Choroid plexus epithelial cell (primary cell): ENCODE results near the gene FOXO6.
"Not testable (repeated sequence)": the region's sequence is repeated elsewhere in the genome, so short reads cannot be mapped to it uniquely, and the experiment has no call there.

Source experiments
- DNase-seq: peaks from one replicate; pipeline ENCODE4 v3.0.0-alpha.2; 2010; ENCODE audit warnings: low read depth
- H3K4me3 ChIP-seq: 2 replicates; pipeline ENCODE4 v1.5.1; 2011; ENCODE audit warnings: low read depth, mild to moderate bottlenecking, control low read depth, low read length, moderate library complexity
- TF ChIP-seq, protein P1 (sequence below): conservative IDR thresholded peaks from 2 replicates; pipeline ENCODE4 v1.5.1; 2011; ENCODE audit warnings: low read depth, mild to moderate bottlenecking, control low read depth, inconsistent platforms, low read length, moderate library complexity

The FOXO6 gene

DNA sequence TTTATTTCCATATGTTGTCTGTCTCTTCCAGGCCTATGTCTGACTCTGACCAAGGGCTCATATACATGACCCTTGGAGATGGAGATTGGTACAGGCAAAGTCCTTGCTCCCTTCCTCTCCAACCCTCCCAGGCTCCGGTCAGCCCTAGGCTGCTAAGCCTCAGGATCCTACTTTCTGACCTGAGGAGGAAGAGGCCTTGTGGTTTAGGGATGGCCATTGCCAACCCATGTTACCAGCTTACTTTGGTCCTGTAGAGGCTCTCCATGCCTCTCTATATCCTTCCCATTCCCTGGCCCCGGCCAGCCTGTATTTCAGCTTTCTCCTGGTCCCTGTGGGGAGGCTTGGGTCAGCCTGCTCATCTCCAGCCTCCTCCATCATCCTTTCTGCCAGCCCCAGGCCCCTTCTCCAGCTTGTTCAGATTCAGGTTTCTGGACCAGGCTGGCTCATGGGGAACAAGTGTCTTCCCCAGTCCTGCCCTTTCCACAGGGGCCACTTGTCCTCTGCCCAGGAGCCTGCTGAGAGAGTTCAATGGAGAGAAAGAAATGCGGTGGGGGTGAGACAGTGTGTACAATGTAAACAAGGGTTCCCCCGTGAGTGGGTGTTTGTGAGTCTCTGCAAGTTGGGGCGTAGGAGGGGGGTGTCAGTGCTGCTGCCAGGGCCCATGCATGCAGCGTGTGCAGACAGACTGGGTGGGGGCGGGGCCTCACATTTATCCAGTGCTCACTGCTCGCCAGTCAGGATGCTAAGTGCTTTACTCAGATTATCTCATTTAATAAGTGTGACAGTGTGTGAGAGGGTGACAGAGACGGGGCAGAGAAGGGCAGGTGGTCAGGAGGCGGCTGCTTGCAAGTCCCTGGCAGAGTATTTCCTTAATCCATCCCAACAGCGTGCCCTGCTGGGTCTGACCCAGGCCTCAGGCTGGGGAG is 31.3 kb upstream of the FOXO6 start:
- no peak overlapping the region for H3K4me3 ChIP-seq
- DNase-seq = no peak
- TF ChIP-seq, protein P1, sequence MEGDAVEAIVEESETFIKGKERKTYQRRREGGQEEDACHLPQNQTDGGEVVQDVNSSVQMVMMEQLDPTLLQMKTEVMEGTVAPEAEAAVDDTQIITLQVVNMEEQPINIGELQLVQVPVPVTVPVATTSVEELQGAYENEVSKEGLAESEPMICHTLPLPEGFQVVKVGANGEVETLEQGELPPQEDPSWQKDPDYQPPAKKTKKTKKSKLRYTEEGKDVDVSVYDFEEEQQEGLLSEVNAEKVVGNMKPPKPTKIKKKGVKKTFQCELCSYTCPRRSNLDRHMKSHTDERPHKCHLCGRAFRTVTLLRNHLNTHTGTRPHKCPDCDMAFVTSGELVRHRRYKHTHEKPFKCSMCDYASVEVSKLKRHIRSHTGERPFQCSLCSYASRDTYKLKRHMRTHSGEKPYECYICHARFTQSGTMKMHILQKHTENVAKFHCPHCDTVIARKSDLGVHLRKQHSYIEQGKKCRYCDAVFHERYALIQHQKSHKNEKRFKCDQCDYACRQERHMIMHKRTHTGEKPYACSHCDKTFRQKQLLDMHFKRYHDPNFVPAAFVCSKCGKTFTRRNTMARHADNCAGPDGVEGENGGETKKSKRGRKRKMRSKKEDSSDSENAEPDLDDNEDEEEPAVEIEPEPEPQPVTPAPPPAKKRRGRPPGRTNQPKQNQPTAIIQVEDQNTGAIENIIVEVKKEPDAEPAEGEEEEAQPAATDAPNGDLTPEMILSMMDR = no peak

DNA sequence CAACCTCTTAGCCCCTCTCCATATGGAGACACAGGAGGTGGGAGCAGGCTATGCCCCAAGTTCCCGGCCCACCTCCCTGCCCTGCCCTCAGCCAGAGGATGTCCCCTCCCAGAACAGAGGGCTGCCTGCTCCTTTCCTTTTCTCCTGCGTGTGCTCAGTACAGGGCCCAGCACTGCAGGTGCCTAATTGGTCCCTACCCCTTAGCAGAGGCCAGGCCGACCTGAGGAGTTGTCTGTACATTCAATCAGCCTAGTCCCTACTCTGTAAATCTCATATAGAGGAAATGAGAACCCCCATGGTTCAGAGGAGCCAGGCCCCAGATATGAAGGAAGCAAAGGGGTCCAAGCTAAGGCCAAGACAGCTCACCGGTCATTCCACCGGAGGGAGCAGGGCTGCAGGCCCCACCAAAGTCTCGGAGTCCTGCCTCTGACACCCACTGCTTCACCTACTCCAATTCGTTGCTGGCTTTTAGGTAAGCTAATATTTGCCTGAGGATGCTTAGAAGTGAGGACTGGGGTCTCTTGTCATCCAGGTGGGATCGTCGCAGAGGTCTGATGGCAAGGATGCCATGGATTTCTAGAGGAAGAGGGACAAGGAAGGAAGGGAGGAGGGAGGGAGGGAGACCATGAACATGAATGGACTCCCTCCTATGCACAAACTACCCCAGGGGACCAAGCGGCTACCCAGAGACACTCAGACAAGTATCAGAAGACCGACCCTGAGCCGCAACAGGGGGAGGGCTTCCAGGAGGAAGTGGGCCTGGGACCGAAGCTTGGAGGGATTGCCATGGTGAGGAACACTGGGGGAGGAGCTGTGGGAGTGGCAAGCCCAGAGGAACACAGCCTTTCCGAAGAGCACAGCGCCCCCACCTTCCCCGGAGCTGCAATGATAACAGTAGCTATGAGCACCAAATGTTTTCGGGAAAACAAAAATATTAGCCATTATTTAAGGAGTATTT is 30.4 kb upstream of the FOXO6 start:
- no peak overlapping the region for H3K4me3 ChIP-seq
- TF ChIP-seq, protein P1 = peak; percentile 45
- DNase-seq = no peak

GRCh38 chr1:41331546-41331917 is 29.7 kb upstream of the FOXO6 start:
- no peak for DNase-seq
- H3K4me3 ChIP-seq = no peak overlapping the region
- TF ChIP-seq, protein P1 = no peak

- not testable (repeated sequence) for H3K4me3 ChIP-seq, DNase-seq
These were observed 29.1 kb upstream of the FOXO6 start for GRCh38 chr1:41332161-41332560.

DNA sequence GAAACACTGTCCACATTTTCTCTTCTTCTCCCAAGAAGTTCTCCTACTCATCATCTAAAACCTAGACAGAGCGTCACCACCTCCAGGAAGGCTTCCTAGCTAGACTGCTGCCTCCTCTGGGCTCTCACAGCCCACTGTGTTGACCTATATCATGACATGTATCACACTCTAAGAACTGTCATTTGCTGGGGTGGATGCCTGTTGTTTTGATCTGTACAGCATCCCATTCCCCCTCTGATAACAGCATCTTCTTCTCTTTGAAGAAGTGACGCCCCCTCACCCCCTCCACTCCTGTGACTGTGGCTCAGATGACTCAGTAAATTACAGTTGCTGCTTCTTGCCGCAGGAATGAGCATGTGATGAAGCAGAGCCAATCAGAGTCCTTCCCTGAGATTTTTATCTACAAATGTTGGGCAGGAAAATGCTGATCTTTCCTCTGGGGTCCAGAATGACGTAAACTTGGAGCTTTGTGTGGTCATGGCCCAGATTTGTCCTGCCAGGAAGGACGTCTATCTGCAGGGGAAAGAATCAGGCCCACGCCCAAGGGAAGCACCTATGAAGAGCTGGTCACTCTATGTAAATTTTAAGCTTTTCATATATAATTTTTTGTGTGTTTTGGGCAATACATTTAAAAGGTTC is 28.0 kb upstream of the FOXO6 start:
- DNase-seq = peak; percentile 82
- H3K4me3 ChIP-seq = no peak overlapping the region
- TF ChIP-seq, protein P1 = no peak

DNA sequence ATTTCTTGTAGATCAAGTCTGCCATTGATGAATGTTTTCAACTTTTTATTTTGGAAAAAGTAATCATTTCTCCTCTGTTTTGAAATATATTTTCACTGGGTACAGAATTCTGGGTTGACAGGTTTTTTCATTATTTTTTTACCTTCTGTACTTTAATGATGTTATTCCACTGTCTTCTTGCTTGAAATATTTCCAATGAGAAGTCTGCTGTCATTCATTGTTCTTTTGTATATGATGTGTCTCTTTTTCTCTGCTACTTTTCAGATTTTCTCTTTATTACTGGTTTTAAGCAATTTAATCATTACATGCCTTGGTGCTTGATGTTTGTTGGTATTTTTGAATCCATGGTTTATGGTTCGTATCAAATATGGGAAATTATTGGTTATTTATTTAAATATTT is 22.4 kb upstream of the FOXO6 start:
- no peak overlapping the region for H3K4me3 ChIP-seq
- DNase-seq = no peak
- TF ChIP-seq, protein P1 = no peak
